Measurements from ENCODE around the gene ZNF496. TPM values are rescaled to one million over a fixed set of nuclear protein-coding genes. Genes with fewer than 3 reads are reported as not detected.

ZNF496 gene
- total and polyA plus RNA-seq, 12 donors = 4.3 to 34.9 (median 16.4) TPM

DNA sequence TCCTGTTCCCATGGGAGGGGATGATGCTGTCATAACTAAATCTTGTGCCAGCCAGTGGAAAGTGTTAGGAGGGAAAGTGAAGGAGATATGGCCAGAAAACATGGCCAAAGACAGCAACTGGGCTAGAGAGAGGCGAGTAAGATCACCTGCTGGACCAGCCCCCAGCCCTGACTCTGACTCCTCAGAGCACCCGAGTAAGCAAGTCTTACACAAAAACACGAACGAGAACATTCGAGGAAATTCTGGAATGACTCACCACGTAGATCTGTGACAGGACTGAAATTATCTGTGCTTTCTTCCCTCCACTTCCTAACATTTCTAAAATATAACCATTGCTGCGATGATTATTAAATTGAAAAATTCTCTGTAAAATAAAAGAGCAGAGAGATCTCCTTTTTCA, 9.2 kb downstream of the ZNF496 start:
- Histone ChIP-seq H3K36me3 (replicated peaks in 1 of 2) (peaks cover 0 to 39% of the 10 kb centered on the region in 2 donors), H3K4me1 (replicated peaks in 1 of 2) (no peaks in the 10 kb centered on the region), H3K27ac (no peak overlapping the region), H3K27me3 (no peaks in the 10 kb centered on the region), H3K4me3 (no peak overlapping the region), H3K9me3 (replicated peaks in 1 of 3) (no peaks in the 10 kb centered on the region)
- 82 to 88% (median 85%) methylated on average over 7 of the region's 7 CpGs for WGBS, 4 donors
- intact Hi-C loops (cut with DNase I) = no loop called here
- TF ChIP-seq CTCF (IDR thresholded peaks at IDR 0.05) (no peak), POLR2A (IDR thresholded peaks at IDR 0.05) (no peak)
- no peak for DNase-seq

DNA sequence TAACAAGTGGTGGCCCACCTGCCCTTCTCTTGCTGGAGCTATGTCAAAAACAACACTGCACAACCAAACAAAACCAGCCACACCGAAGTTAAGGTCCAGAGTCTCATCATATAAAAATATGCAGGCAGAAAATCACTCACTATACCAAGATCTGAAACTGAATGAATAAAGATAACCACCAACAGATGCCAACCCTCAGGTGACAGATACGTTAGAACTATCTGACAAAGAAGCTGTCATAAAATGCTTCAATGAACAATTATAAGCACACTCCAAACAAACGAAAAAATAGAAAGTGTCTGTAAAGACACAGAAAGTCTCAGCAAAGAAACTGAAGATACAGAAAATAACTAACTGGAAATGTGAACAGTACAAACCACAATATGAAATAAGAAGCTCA, 14.0 kb downstream of the ZNF496 start:
- no peaks in the 10 kb centered on the region for H3K9me3 ChIP-seq (replicated peaks in 1 of 3)
- intact Hi-C loops (cut with DNase I) = no loop called here
- H3K27ac ChIP-seq = no peak overlapping the region
- DNase-seq = no peak
- H3K4me3 ChIP-seq = no peak overlapping the region
- H3K36me3 ChIP-seq (replicated peaks in 1 of 2) = peaks cover 0 to 32% of the 10 kb centered on the region in 2 donors
- 86 to 87% (median 87%) methylated on average over 3 of the region's 3 CpGs for WGBS, 4 donors
- H3K27me3 ChIP-seq = no peaks in the 10 kb centered on the region
- no peaks in the 10 kb centered on the region for H3K4me1 ChIP-seq (replicated peaks in 1 of 2)
- TF ChIP-seq CTCF (IDR thresholded peaks at IDR 0.05) (no peak), POLR2A (IDR thresholded peaks at IDR 0.05) (no peak)

GRCh38 chr1:247316590-247317197, 15.0 kb downstream of the ZNF496 start:
- H3K36me3 ChIP-seq (replicated peaks in 1 of 2) = peaks cover 0 to 24% of the 10 kb centered on the region in 2 donors
- H3K9me3 ChIP-seq (replicated peaks in 1 of 3) = no peaks in the 10 kb centered on the region
- TF ChIP-seq CTCF (IDR thresholded peaks at IDR 0.05) (no peak), POLR2A (IDR thresholded peaks at IDR 0.05) (no peak)
- DNase-seq = no peak
- intact Hi-C loops (cut with DNase I) = no loop called here
- no peaks in the 10 kb centered on the region for H3K4me1 ChIP-seq (replicated peaks in 1 of 2)
- 87 to 92% (median 90%) methylated on average over 5 of the region's 5 CpGs for WGBS, 4 donors
- no peak overlapping the region for H3K27ac ChIP-seq
- no peaks in the 10 kb centered on the region for H3K27me3 ChIP-seq
- no peak overlapping the region for H3K4me3 ChIP-seq

DNA sequence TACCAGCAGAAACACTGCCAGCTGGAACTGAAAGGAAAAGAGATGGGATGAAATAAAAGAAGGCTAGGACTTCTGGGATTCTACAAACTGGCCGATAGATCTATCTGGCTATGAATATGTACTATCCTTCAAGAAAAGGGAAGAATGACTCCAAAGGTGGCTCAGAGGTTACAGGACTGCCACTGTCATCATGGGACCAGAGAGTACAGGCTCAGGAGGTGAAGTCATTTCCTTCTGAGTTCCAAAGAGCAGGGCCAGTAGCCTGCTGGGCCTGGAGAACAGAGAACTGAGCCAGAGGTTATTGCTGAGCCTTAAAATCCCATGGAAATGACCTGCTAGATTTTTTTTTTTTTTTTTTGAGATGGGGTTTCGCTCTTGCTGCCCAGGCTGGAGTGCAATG, 27.6 kb downstream of the ZNF496 start:
- no peak for TF ChIP-seq CTCF (IDR thresholded peaks at IDR 0.05)
- H3K9me3 ChIP-seq (replicated peaks in 1 of 3) = no peaks in the 10 kb centered on the region
- H3K36me3 ChIP-seq (replicated peaks in 1 of 2) = peaks cover 0 to 15% of the 10 kb centered on the region in 2 donors
- H3K4me3 ChIP-seq = no peak overlapping the region
- no peaks in the 10 kb centered on the region for H3K27me3 ChIP-seq
- H3K27ac ChIP-seq = no peak overlapping the region
- no peak for DNase-seq
- intact Hi-C loops (cut with DNase I) = no loop called here
- WGBS, 4 donors = 90 to 100% (median 94%) methylated on average over 2 of the region's 2 CpGs
- H3K4me1 ChIP-seq (replicated peaks in 1 of 2) = no peaks in the 10 kb centered on the region

All from adrenal gland (tissue), 12 donors.